OCI-LY1 (cell line): ENCODE measurements around the gene SELENOH.

Experiments used
- CTCF ChIP-seq: fragments of 200-600 bp; sonication (generic), shearing (Covaris generic); IDR thresholded peaks from 2 replicates; pipeline ENCODE4 v1.5.1; 2017; ENCODE audit warnings: mild to moderate bottlenecking, antibody characterized with exemption, low read length, moderate library complexity, mixed read lengths
- EZH2 ChIP-seq: fragments of 200-600 bp; sonication (generic), shearing (Covaris generic); IDR thresholded peaks from 2 replicates; pipeline ENCODE4 v1.8.0; 2017; ENCODE audit warnings: borderline replicate concordance, mixed run types, mild to moderate bottlenecking, antibody characterized with exemption, low read length, moderate library complexity, mixed read lengths

DNA sequence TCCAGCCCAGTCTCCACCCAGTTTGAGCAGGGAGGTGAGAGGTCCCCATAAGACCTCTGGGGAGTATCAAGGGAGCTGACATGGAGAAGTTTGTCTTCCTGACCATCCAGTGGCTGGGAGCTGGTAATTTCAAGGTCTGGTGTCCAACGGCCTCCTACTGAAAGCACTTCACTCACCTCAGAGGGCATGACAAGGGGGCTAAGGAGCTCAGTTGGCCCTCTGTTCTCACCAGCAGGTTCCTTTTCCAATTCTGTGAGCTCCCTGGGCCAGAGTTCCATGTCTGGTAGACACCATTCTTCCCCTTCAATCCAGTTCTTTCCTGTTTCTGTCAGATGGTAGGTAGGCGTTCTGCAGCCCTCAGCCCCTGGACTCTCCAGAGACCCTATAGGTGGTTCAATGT lies 3.1 kb downstream of the SELENOH start:
- no peak for TF ChIP-seq EZH2
- no peak for TF ChIP-seq CTCF
